ENCODE measurements around the gene CELF2.

CELF2 gene

GRCh38 chr10:11338160-11338844 is 320.6 kb downstream of the CELF2 start:
- TF ChIP-seq TAF1 (IDR thresholded peaks at IDR 0.05; ENCODE audit: borderline replicate concordance, insufficient read depth, low read length) (no peak), FOXP2 (optimal IDR thresholded peaks at IDR 0.05; ENCODE audit: borderline replicate concordance, extremely low read depth, extremely low read length, insufficient read depth) (no peak), SIN3A (IDR thresholded peaks at IDR 0.05; ENCODE audit: borderline replicate concordance, insufficient read depth, low read length) (no peak), POLR2AphosphoS5 (IDR thresholded peaks at IDR 0.05; ENCODE audit: low read depth, low read length) (no peak)
- TF ChIP-seq, protein P1, sequence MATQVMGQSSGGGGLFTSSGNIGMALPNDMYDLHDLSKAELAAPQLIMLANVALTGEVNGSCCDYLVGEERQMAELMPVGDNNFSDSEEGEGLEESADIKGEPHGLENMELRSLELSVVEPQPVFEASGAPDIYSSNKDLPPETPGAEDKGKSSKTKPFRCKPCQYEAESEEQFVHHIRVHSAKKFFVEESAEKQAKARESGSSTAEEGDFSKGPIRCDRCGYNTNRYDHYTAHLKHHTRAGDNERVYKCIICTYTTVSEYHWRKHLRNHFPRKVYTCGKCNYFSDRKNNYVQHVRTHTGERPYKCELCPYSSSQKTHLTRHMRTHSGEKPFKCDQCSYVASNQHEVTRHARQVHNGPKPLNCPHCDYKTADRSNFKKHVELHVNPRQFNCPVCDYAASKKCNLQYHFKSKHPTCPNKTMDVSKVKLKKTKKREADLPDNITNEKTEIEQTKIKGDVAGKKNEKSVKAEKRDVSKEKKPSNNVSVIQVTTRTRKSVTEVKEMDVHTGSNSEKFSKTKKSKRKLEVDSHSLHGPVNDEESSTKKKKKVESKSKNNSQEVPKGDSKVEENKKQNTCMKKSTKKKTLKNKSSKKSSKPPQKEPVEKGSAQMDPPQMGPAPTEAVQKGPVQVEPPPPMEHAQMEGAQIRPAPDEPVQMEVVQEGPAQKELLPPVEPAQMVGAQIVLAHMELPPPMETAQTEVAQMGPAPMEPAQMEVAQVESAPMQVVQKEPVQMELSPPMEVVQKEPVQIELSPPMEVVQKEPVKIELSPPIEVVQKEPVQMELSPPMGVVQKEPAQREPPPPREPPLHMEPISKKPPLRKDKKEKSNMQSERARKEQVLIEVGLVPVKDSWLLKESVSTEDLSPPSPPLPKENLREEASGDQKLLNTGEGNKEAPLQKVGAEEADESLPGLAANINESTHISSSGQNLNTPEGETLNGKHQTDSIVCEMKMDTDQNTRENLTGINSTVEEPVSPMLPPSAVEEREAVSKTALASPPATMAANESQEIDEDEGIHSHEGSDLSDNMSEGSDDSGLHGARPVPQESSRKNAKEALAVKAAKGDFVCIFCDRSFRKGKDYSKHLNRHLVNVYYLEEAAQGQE (IDR thresholded peaks at IDR 0.05; ENCODE audit: insufficient read depth in 1 of 2, low read depth in 2 of 2, low read length in 2 of 2) = no peak

DNA sequence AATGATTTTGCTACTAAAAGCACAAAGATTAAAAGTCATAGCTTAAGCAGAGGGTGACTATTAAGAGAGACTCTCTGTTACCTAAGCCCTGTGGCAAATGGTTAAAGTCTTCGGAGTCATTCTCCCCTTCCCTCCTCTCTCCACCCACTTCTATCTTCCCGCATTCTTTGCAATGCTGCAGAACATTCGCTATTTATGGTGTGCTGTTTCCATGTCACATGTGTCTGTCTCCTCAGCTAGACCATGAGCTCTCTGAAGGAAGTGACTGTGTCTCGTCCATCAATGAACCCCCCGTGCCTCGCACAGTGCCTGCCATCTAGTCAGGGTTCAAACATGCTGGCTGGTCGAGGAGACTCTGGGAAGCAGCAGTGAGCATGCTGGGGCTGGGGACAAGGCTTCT is 321.3 kb downstream of the CELF2 start:
- TF ChIP-seq POLR2AphosphoS5 (IDR thresholded peaks at IDR 0.05; ENCODE audit: low read depth, low read length) (no peak), SIN3A (IDR thresholded peaks at IDR 0.05; ENCODE audit: borderline replicate concordance, insufficient read depth, low read length) (no peak), FOXP2 (optimal IDR thresholded peaks at IDR 0.05; ENCODE audit: borderline replicate concordance, extremely low read depth, extremely low read length, insufficient read depth) (no peak), TAF1 (IDR thresholded peaks at IDR 0.05; ENCODE audit: borderline replicate concordance, insufficient read depth, low read length) (no peak)
- TF ChIP-seq, protein P1 (IDR thresholded peaks at IDR 0.05; ENCODE audit: insufficient read depth in 1 of 2, low read depth in 2 of 2, low read length in 2 of 2) = no peak

GRCh38 chr10:11339660-11340059 is 322.0 kb downstream of the CELF2 start:
- TF ChIP-seq, protein P1 (IDR thresholded peaks at IDR 0.05; ENCODE audit: insufficient read depth in 1 of 2, low read depth in 2 of 2, low read length in 2 of 2) = no peak
- TF ChIP-seq SIN3A (IDR thresholded peaks at IDR 0.05; ENCODE audit: borderline replicate concordance, insufficient read depth, low read length) = no peak
- TF ChIP-seq FOXP2 (optimal IDR thresholded peaks at IDR 0.05; ENCODE audit: borderline replicate concordance, extremely low read depth, extremely low read length, insufficient read depth) = no peak
- no peak for TF ChIP-seq POLR2AphosphoS5 (IDR thresholded peaks at IDR 0.05; ENCODE audit: low read depth, low read length)
- TF ChIP-seq TAF1 (IDR thresholded peaks at IDR 0.05; ENCODE audit: borderline replicate concordance, insufficient read depth, low read length) = no peak

GRCh38 chr10:11341283-11341960 is 323.8 kb downstream of the CELF2 start:
- TF ChIP-seq FOXP2 (optimal IDR thresholded peaks at IDR 0.05; ENCODE audit: borderline replicate concordance, extremely low read depth, extremely low read length, insufficient read depth) = no peak
- TF ChIP-seq, protein P1 (IDR thresholded peaks at IDR 0.05; ENCODE audit: insufficient read depth in 1 of 2, low read depth in 2 of 2, low read length in 2 of 2) = no peak
- TF ChIP-seq POLR2AphosphoS5 (IDR thresholded peaks at IDR 0.05; ENCODE audit: low read depth, low read length) = no peak
- TF ChIP-seq TAF1 (IDR thresholded peaks at IDR 0.05; ENCODE audit: borderline replicate concordance, insufficient read depth, low read length) = no peak
- no peak for TF ChIP-seq SIN3A (IDR thresholded peaks at IDR 0.05; ENCODE audit: borderline replicate concordance, insufficient read depth, low read length)

Measured in PFSK-1 (cell line).